ENCODE data around the gene PLCB4.

PLCB4 gene

DNA sequence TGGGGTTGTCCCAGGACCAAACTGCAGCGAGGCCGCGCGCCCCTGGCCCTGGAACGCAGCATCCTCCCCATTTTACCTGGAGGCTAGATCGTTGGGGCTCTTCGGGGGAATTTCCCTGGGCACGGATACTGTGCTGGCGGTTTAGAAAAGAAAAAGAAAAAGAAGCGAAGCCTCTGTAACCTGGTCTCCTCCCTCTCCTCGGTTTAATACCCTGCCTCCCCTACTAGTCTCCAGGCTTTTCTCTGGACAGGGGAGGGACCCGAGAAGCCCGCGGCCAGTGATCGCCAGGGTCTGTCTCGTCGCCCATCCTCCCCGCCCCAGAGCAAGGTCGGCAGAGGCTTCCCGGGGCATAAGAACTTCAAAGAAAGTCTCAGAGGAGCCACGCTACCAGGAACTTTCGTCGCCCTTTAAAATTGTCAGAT lies 439.4 kb downstream of the PLCB4 start:
- peaks cover 74 to 86% (median 83%) of the 10 kb centered on the region in 11 experiments for H3K27me3 ChIP-seq
- H3K9me3 ChIP-seq (replicated peaks in 1 of 11), result peaks cover 32 to 49% (median 44%) of the 10 kb centered on the region in 11 experiments
- H3K27ac ChIP-seq, result no peak overlapping the region
- peaks cover 17 to 38% (median 30%) of the 10 kb centered on the region in 10 experiments; a peak in 19 of 20 replicates for H3K4me1 ChIP-seq
- TF ChIP-seq Cebpa-rat (IDR thresholded peaks at IDR 0.05), result no peak
- no peaks in the 10 kb centered on the region for H3K36me3 ChIP-seq
- peak overlapping the region in 2 of 11 experiments; percentile 0 to 9; a peak in 2 of 22 replicates for H3K4me2 ChIP-seq
- no peaks in the 10 kb centered on the region for H4K20me1 ChIP-seq
- no peak overlapping the region; a peak in 1 of 20 replicates for H3K4me3 ChIP-seq
- H3K9ac ChIP-seq, result no peak overlapping the region

DNA sequence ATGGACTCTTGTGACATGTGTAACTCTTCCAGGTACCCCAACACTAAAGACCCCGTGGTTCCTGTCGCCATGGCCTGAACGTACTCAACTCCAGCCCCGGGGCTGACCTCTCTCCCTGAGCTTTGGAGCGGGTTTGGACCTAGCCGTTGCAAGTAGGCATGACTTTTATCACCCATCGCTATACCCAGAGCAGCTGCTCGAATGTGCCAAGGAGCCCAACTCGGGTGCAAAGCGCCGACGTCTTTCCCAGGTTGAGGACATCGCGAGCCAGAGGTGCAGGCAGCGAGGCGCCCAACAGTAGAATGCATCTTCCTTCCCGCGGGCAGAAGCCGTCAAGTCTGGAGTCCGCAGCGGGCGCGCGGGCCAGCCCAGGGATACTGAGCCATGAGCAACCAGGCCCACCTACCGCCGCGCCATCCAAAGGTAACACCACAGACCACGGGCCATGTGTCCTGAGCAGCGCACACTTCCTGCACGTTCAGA lies 439.9 kb downstream of the PLCB4 start:
- Histone ChIP-seq H3K4me2 (peak overlapping the region in 1 of 11 experiments; percentile 0; a peak in 2 of 22 replicates), H3K27me3 (peaks cover 79 to 91% (median 88%) of the 10 kb centered on the region in 11 experiments), H4K20me1 (no peaks in the 10 kb centered on the region), H3K4me1 (peaks cover 12 to 36% (median 28%) of the 10 kb centered on the region in 10 experiments; a peak in 19 of 20 replicates), H3K9me3 (replicated peaks in 1 of 11) (peaks cover 32 to 49% (median 44%) of the 10 kb centered on the region in 11 experiments), H3K27ac (no peak overlapping the region), H3K36me3 (no peaks in the 10 kb centered on the region), H3K4me3 (no peak overlapping the region; a peak in 1 of 20 replicates), H3K9ac (no peak overlapping the region)
- no peak for TF ChIP-seq Cebpa-rat (IDR thresholded peaks at IDR 0.05)

DNA sequence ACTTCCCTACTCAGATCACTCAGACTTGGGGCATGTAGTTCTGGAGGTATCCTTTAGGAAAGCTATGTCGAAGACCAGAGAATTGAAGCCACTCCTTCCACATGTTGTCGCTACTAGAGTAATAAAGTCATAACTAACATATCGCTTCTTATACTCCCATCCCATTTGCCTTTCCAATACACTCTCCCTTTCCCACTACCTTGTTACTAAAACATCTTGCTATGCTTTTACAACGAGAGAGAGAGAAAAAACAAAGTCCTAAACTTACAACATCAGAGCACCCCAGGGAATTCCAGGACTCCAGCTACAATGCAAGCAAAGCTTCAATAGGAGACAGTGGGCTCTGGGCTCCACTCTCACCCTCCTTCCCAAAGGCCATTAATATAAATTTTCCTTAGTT lies 440.4 kb downstream of the PLCB4 start:
- Histone ChIP-seq H4K20me1 (no peaks in the 10 kb centered on the region), H3K4me3 (no peak overlapping the region), H3K27me3 (peaks cover 84 to 96% (median 93%) of the 10 kb centered on the region in 11 experiments), H3K36me3 (no peaks in the 10 kb centered on the region), H3K4me1 (peaks cover 7 to 32% (median 23%) of the 10 kb centered on the region in 10 experiments; a peak in 19 of 20 replicates), H3K9me3 (replicated peaks in 1 of 11) (peaks cover 32 to 52% (median 44%) of the 10 kb centered on the region in 11 experiments), H3K27ac (no peak overlapping the region), H3K4me2 (no peak overlapping the region; a peak in 2 of 22 replicates), H3K9ac (no peak overlapping the region)
- no peak for TF ChIP-seq Cebpa-rat (IDR thresholded peaks at IDR 0.05)

DNA sequence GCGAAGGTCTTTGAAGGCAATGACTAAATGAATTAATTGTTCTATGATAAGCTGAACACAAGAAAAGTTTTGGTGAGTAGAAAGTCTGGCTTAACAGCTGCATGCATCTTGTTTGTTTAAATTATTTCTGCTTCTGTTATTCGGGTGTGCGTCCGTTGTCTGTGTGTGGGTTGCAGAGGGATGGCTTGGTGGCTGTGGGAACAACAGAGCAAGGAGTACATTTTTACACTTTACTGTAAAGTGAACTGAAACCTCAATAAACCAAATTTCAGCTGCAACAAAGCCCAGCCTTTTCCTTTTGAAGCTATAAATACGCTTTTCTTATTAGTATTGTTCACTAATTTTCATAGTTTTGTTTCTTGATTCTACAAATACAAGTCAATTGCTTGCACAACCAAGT lies 442.0 kb downstream of the PLCB4 start:
- Histone ChIP-seq H3K27ac (no peak overlapping the region), H3K27me3 (peaks cover 94 to 100% (median 97%) of the 10 kb centered on the region in 11 experiments), H3K4me2 (peak overlapping the region in 9 of 11 experiments; percentile 2 to 55 (median 41); a peak in 14 of 22 replicates), H3K4me1 (peaks cover 18 to 36% (median 28%) of the 10 kb centered on the region in 10 experiments; a peak in 18 of 20 replicates), H3K36me3 (no peaks in the 10 kb centered on the region), H3K9me3 (replicated peaks in 1 of 11) (peaks cover 36 to 62% (median 48%) of the 10 kb centered on the region in 11 experiments), H3K9ac (no peak overlapping the region), H3K4me3 (no peak overlapping the region), H4K20me1 (peaks cover 0 to 9% (median 0%) of the 10 kb centered on the region in 11 experiments; a peak in 4 of 22 replicates)
- TF ChIP-seq Cebpa-rat (IDR thresholded peaks at IDR 0.05), result no peak

DNA sequence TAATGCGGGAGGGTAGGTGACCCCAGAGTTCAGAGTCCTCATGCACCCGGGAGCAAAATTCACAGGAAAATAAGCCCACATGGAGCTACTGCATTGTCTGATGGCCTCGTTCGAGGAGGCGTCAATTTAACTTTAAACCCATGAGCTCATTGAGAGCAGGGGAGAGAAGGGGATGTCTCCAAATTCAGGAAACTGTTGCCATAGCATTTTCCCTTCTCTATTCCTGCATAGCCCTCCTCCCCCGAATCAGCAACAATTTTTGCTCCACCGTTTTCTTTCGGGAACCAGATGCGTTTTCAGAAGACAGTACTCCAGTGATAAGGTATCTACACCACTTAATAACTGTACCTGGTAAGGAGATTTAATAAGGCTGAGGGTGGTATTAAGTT lies 445.2 kb downstream of the PLCB4 start:
- no peak overlapping the region for H3K4me3 ChIP-seq
- peaks cover 94 to 100% (median 97%) of the 10 kb centered on the region in 11 experiments for H3K27me3 ChIP-seq
- H3K4me2 ChIP-seq, result peak overlapping the region in 1 of 11 experiments; percentile 49; a peak in 1 of 22 replicates

DNA sequence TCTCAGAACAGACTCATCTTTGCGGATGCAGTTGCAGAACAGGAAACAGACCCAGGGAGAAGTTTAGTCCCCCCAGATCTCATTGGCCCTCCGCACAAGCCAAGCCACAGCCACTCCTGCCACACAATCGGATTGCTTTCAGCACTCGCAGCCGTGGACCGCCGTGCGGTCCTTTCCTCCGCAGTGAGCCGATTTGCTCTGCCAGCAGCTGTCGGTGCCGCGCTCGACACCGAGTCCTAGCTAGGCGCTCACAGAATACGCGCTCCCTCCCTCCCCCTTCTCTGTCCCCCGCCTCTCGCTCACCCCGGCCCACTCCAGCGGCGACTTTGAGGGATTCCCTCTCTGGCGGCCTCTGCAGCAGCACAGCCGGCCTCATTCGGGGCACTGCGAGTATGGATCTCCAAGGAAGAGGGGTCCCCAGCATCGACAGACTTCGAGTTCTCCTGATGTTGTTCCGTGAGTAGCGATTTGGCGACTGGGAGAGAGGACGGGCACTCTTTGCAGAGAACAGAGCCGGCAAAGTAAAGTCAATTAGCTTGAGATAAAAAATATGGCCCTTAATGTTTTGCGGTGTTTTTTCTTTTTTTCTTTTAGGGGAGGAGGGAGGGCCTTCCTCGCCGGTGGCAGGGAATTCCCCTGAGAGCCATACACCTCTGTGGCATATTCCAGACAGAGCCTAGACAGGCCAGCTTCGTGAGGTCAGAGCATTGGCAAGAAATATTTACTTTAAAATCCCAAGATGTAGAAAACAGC lies 445.8 kb downstream of the PLCB4 start, which contains the start of gene LAMP5:
Gene LAMP5 (plus strand): TSS at position 130 of the 753 bp plus-strand sequence. CDS start 263 bp downstream, at position 393.
- peaks cover 88 to 100% (median 95%) of the 10 kb centered on the region in 11 experiments for H3K27me3 ChIP-seq
- peaks cover 0 to 9% (median 0%) of the 10 kb centered on the region in 11 experiments; a peak in 5 of 22 replicates for H4K20me1 ChIP-seq
- H3K9ac ChIP-seq, result no peak within 1 kb of the TSS
- H3K27ac ChIP-seq, result no peak within 1 kb of the TSS
- TF ChIP-seq Cebpa-rat (IDR thresholded peaks at IDR 0.05), result no peak
- peaks cover 11 to 26% (median 20%) of the 10 kb centered on the region in 10 experiments; a peak in 15 of 20 replicates for H3K4me1 ChIP-seq
- H3K9me3 ChIP-seq (replicated peaks in 1 of 11), result peaks cover 17 to 44% (median 32%) of the 10 kb centered on the region in 11 experiments
- H3K4me3 ChIP-seq, result peak within 1 kb of the TSS in 3 of 10 experiments; percentile 10 to 19 (median 13); a peak in 5 of 20 replicates
- no peaks in the 10 kb centered on the region for H3K36me3 ChIP-seq
- peak within 1 kb of the TSS in 7 of 11 experiments; percentile 9 to 72 (median 37); a peak in 9 of 22 replicates for H3K4me2 ChIP-seq

More for the DNA sequence above, 445.2 kb downstream of the PLCB4 start:
- Histone ChIP-seq H3K4me1 (peaks cover 11 to 26% (median 21%) of the 10 kb centered on the region in 10 experiments; a peak in 15 of 20 replicates), H4K20me1 (peaks cover 0 to 9% (median 0%) of the 10 kb centered on the region in 11 experiments; a peak in 5 of 22 replicates), H3K9ac (no peak overlapping the region), H3K9me3 (replicated peaks in 1 of 11) (peaks cover 20 to 50% (median 33%) of the 10 kb centered on the region in 11 experiments), H3K27ac (no peak overlapping the region), H3K36me3 (no peaks in the 10 kb centered on the region)
- TF ChIP-seq Cebpa-rat (IDR thresholded peaks at IDR 0.05), result no peak

GRCh38 chr20:9515214-9515585 lies 446.3 kb downstream of the PLCB4 start:
- H3K4me1 ChIP-seq, result peaks cover 8 to 26% (median 15%) of the 10 kb centered on the region in 10 experiments; a peak in 15 of 20 replicates
- peaks cover 17 to 41% (median 32%) of the 10 kb centered on the region in 11 experiments for H3K9me3 ChIP-seq (replicated peaks in 1 of 11)
- H3K4me3 ChIP-seq, result peak overlapping the region in 3 of 10 experiments; percentile 10 to 19 (median 13); a peak in 3 of 20 replicates
- H3K4me2 ChIP-seq, result peak overlapping the region in 6 of 11 experiments; percentile 9 to 72 (median 39); a peak in 8 of 22 replicates
- H3K27ac ChIP-seq, result no peak overlapping the region
- H4K20me1 ChIP-seq, result peaks cover 0 to 9% (median 0%) of the 10 kb centered on the region in 11 experiments; a peak in 5 of 22 replicates
- H3K36me3 ChIP-seq, result no peaks in the 10 kb centered on the region
- no peak overlapping the region for H3K9ac ChIP-seq
- TF ChIP-seq Cebpa-rat (IDR thresholded peaks at IDR 0.05), result no peak
- H3K27me3 ChIP-seq, result peaks cover 83 to 99% (median 91%) of the 10 kb centered on the region in 11 experiments

GRCh38 chr20:9515741-9516233 lies 446.9 kb downstream of the PLCB4 start:
- Histone ChIP-seq H3K27ac (no peak overlapping the region), H3K4me3 (peak overlapping the region in 5 of 10 experiments; percentile 12 to 29 (median 20); a peak in 4 of 20 replicates), H3K36me3 (no peaks in the 10 kb centered on the region), H3K9me3 (replicated peaks in 1 of 11) (peaks cover 17 to 41% (median 32%) of the 10 kb centered on the region in 11 experiments), H4K20me1 (peaks cover 0 to 9% (median 0%) of the 10 kb centered on the region in 11 experiments; a peak in 5 of 22 replicates), H3K9ac (no peak overlapping the region), H3K4me2 (peak overlapping the region in 6 of 11 experiments; percentile 1 to 49 (median 28); a peak in 8 of 22 replicates), H3K27me3 (peaks cover 78 to 94% (median 85%) of the 10 kb centered on the region in 11 experiments), H3K4me1 (peaks cover 2 to 22% (median 11%) of the 10 kb centered on the region in 10 experiments; a peak in 15 of 20 replicates)
- no peak for TF ChIP-seq Cebpa-rat (IDR thresholded peaks at IDR 0.05)

Measured in BLaER1 treated with 17β-estradiol and CSF1 and Interleukin-3, amounts not matched to agents 10 nM and 100 nM (cell line).